Brain microvascular endothelial cell (primary cell): ENCODE results near the gene SCD.

Experiments
- DNase-seq: peaks from one replicate; pipeline ENCODE4 v3.0.0-alpha.2; 2020
- H3K27ac ChIP-seq: fragments of 250-450 bp; sonication (Bioruptor Pico); 2 replicates; pipeline ENCODE4 v1.5.1; 2020; ENCODE audit warnings: mild to moderate bottlenecking, moderate library complexity
- H3K27me3 ChIP-seq: fragments of 250-450 bp; sonication (Bioruptor Pico); replicated peaks from 2 replicates; pipeline ENCODE4 v1.5.1; 2020; ENCODE audit warnings: mild to moderate bottlenecking
- H3K36me3 ChIP-seq: fragments of 250-450 bp; sonication (Bioruptor Pico); replicated peaks from 2 replicates; pipeline ENCODE4 v1.5.1; 2020; ENCODE audit warnings: mild to moderate bottlenecking
- H3K4me3 ChIP-seq: 2 replicates; pipeline ENCODE4 v1.5.1; 2011; ENCODE audit warnings: low read depth, mild to moderate bottlenecking, control low read depth, low read length, moderate library complexity
- CTCF ChIP-seq: IDR thresholded peaks from 2 replicates; pipeline ENCODE4 v1.5.1; 2011; ENCODE audit warnings: low read depth, mild to moderate bottlenecking, moderate library complexity, low read length, control low read depth, inconsistent platforms; ENCODE audit errors: missing control alignments
- in situ Hi-C: cut with HindIII; loops from 2 replicates; pipeline ENCODE4 v1.10.0; 2017; ENCODE audit warnings: low sequenced_read_pairs, low pct_ligation_motif_present

Gene SCD

GRCh38 chr10:100327007-100327717 is 19.9 kb upstream of the SCD start:
- in situ Hi-C loops = loop anchor here (25.0 kb wide), 2 partner anchors 110 to 185 kb away; partner anchors contain the start of gene SEC31B
- no peak for TF ChIP-seq CTCF
- Histone ChIP-seq H3K36me3 (no peaks in the 10 kb centered on the region), H3K4me3 (no peak overlapping the region), H3K27me3 (peaks cover 17% of the 10 kb centered on the region), H3K27ac (no peak overlapping the region)
- no peak for DNase-seq

- Histone ChIP-seq H3K36me3 (no peaks in the 10 kb centered on the region), H3K27me3 (peaks cover 17% of the 10 kb centered on the region), H3K27ac (no peak overlapping the region), H3K4me3 (no peak overlapping the region)
- TF ChIP-seq CTCF = no peak
- in situ Hi-C loops = loop anchor here (25.0 kb wide), 2 partner anchors 110 to 185 kb away; partner anchors contain the start of gene SEC31B
- DNase-seq = no peak
These were observed 19.4 kb upstream of the SCD start for GRCh38 chr10:100327718-100328009.

GRCh38 chr10:100328198-100328597 is 18.8 kb upstream of the SCD start:
- no peak for DNase-seq
- no peak for TF ChIP-seq CTCF
- Histone ChIP-seq H3K36me3 (no peaks in the 10 kb centered on the region), H3K4me3 (no peak overlapping the region), H3K27me3 (peaks cover 17% of the 10 kb centered on the region), H3K27ac (no peak overlapping the region)
- in situ Hi-C loops = loop anchor here (25.0 kb wide), 2 partner anchors 109 to 184 kb away; partner anchors contain the start of gene SEC31B

- no peaks in the 10 kb centered on the region for H3K36me3 ChIP-seq
- peaks cover 17% of the 10 kb centered on the region for H3K27me3 ChIP-seq
- no peak within 1 kb of the TSS for H3K27ac ChIP-seq
- H3K4me3 ChIP-seq = no peak within 1 kb of the TSS
- TF ChIP-seq CTCF = no peak
- in situ Hi-C loops = loop anchor here (25.0 kb wide), 2 partner anchors 107 to 182 kb away; partner anchors contain the start of gene SEC31B
- DNase-seq = no peak
These were observed 17.0 kb upstream of the SCD start, which contains the start of gene PKD2L1 for GRCh38 chr10:100330079-100330478. Gene PKD2L1, minus strand, starts transcription at chr10:100330228. Its CDS starts 125 bp downstream, at chr10:100330103.

GRCh38 chr10:100333106-100333505 is 13.9 kb upstream of the SCD start:
- peaks cover 17% of the 10 kb centered on the region for H3K27me3 ChIP-seq
- H3K36me3 ChIP-seq = no peaks in the 10 kb centered on the region
- no peak overlapping the region for H3K4me3 ChIP-seq
- DNase-seq = no peak
- no peak for TF ChIP-seq CTCF
- in situ Hi-C loops = loop anchor here (25.0 kb wide), 2 partner anchors 104 to 179 kb away; partner anchors contain the start of gene SEC31B
- no peak overlapping the region for H3K27ac ChIP-seq
